ENCODE results near the gene CCDC81.

CCDC81 gene

DNA sequence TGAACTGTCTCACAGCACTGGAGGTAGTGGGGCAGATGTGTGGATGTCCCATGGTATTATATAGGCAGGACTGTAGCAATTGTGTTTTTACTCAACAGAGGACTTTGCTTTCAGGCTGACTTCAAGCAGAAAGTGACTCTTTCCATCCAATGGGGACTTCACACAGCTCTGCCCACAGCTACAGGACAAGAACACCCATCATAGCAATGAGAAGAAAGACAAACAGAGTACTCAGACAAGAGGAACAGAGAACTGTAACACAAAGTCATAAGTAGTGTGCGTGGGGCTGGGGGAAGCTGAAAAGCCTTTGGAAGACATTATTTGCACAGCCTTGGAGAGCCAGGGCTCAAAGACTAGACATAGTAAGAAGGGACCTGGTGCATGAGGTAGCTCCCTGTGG is 70.3 kb downstream of the CCDC81 start:
- Histone ChIP-seq H3K4me2 (ENCODE audit: low read length) (no peak overlapping the region), H3K9ac (no peak overlapping the region), H3K27me3 (ENCODE audit: control insufficient read depth, insufficient read depth, low read length) (no peaks in the 10 kb centered on the region), H3K79me2 (no peaks in the 10 kb centered on the region), H3K27ac (no peak overlapping the region), H3K4me3 (ENCODE audit: low read depth, low read length) (no peak overlapping the region), H3K36me3 (ENCODE audit: control insufficient read depth, insufficient read depth, low read length) (no peaks in the 10 kb centered on the region), H3K4me1 (no peaks in the 10 kb centered on the region), H3K9me3 (ENCODE audit: control insufficient read depth, low read length) (no peaks in the 10 kb centered on the region), H2AFZ (no peak overlapping the region)
- TF ChIP-seq, protein P1, sequence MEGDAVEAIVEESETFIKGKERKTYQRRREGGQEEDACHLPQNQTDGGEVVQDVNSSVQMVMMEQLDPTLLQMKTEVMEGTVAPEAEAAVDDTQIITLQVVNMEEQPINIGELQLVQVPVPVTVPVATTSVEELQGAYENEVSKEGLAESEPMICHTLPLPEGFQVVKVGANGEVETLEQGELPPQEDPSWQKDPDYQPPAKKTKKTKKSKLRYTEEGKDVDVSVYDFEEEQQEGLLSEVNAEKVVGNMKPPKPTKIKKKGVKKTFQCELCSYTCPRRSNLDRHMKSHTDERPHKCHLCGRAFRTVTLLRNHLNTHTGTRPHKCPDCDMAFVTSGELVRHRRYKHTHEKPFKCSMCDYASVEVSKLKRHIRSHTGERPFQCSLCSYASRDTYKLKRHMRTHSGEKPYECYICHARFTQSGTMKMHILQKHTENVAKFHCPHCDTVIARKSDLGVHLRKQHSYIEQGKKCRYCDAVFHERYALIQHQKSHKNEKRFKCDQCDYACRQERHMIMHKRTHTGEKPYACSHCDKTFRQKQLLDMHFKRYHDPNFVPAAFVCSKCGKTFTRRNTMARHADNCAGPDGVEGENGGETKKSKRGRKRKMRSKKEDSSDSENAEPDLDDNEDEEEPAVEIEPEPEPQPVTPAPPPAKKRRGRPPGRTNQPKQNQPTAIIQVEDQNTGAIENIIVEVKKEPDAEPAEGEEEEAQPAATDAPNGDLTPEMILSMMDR (IDR thresholded peaks at IDR 0.05) = no peak

DNA sequence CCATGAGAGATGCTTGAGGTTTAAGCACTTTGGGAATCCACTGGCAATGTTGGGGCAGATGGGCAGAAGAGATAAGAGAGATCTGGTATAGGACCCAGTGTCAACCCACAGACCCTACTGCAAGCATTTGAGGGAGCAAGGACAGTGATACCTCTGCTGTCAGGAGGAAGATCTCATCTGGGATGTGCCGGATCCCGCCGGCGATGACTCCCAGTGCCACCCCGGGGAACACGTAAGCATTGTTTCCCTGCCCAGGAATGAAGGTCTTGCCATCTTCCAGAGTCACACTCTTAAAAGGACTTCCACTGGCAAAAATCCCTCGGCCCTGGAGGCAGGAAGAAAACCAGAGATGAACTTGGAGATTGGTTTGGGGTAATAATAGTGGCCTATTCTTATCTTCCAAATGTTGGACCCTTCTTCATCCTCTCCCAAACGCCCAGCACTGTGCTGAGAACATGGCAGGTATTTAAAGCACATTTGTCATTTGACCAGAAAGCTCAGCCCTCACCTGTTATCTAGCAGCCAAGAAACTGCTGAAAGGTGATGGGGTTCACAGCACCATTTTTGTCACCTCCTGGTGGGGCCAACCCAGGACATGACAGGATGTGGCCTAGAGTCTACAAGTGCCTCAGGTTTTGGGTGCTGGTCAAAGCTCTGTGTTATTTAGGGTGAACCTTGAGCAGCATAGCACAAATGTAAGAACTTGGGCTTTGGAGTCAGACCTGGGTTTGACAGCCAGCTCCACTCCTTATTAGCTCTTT is 71.7 kb downstream of the CCDC81 start:
- Histone ChIP-seq H3K79me2 (no peaks in the 10 kb centered on the region), H3K4me2 (ENCODE audit: low read length) (no peak overlapping the region), H3K4me3 (ENCODE audit: low read depth, low read length) (no peak overlapping the region), H3K27ac (no peak overlapping the region), H3K9me3 (ENCODE audit: control insufficient read depth, low read length) (no peaks in the 10 kb centered on the region), H3K27me3 (ENCODE audit: control insufficient read depth, insufficient read depth, low read length) (no peaks in the 10 kb centered on the region), H2AFZ (no peak overlapping the region), H3K36me3 (ENCODE audit: control insufficient read depth, insufficient read depth, low read length) (no peaks in the 10 kb centered on the region), H3K9ac (no peak overlapping the region), H3K4me1 (no peaks in the 10 kb centered on the region)
- TF ChIP-seq, protein P1 (IDR thresholded peaks at IDR 0.05) = no peak

DNA sequence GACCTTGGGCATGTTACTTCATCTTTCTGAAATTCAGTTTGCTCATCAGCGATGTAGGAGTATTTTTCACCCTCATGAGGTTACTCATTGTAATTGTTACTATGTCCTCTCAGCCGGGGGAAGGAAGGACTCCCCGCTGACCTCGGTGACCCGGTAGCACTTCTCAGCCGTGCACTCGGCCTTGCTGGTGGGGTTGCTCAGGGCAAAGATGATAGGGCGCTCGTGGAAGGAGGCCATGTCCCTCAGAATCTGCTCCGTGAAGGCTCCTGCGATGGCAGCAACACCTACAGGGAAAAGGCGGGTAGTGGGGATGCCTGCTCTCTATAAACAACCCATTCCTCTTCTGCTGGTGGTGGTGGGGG is 72.2 kb downstream of the CCDC81 start:
- Histone ChIP-seq H2AFZ (no peak overlapping the region), H3K79me2 (no peaks in the 10 kb centered on the region), H3K9ac (no peak overlapping the region), H3K4me3 (ENCODE audit: low read depth, low read length) (no peak overlapping the region), H3K4me2 (ENCODE audit: low read length) (no peak overlapping the region), H3K9me3 (ENCODE audit: control insufficient read depth, low read length) (no peaks in the 10 kb centered on the region), H3K4me1 (no peaks in the 10 kb centered on the region), H3K36me3 (ENCODE audit: control insufficient read depth, insufficient read depth, low read length) (no peaks in the 10 kb centered on the region), H3K27ac (no peak overlapping the region), H3K27me3 (ENCODE audit: control insufficient read depth, insufficient read depth, low read length) (no peaks in the 10 kb centered on the region)
- TF ChIP-seq, protein P1 (IDR thresholded peaks at IDR 0.05) = no peak

DNA sequence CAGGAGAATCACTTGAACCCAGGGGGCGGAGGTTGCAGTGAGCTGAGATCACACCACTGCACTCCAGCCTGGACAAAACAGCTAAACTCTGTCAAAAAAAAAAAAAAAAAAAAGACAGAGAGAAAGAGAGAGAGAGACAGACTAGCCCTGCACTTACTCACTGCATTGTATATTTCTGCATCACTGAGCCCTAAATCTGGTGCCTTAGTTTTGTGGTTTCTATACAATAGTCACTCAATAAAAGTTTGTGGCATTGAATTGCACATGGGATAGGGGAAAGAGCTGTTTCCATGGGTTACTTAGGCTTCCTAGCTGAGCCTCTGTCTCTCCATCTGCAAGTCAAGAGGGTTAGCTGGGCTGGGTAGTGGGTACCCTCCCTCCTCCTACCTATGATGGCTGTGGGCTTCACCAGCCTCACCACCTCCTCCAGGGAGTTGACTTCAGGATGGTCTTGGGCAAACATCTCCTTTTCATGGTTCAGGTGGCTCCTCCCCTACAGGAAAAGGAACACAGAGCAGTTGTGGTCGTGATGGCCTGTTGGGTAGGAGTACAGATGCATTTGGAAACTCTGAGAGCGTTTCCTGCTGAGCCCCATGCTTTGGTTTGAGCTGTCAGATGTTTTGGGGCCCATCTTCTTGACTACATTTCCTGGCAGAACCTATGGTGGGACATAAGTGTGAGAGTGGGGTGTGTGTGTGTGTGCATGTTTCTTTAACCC is 73.2 kb downstream of the CCDC81 start:
- H3K4me3 ChIP-seq (ENCODE audit: low read depth, low read length) = no peak overlapping the region
- no peaks in the 10 kb centered on the region for H3K9me3 ChIP-seq (ENCODE audit: control insufficient read depth, low read length)
- H3K4me1 ChIP-seq = no peaks in the 10 kb centered on the region
- H3K27ac ChIP-seq = no peak overlapping the region
- H3K36me3 ChIP-seq (ENCODE audit: control insufficient read depth, insufficient read depth, low read length) = no peaks in the 10 kb centered on the region
- H3K79me2 ChIP-seq = no peaks in the 10 kb centered on the region
- no peak overlapping the region for H2AFZ ChIP-seq
- H3K27me3 ChIP-seq (ENCODE audit: control insufficient read depth, insufficient read depth, low read length) = no peaks in the 10 kb centered on the region
- H3K4me2 ChIP-seq (ENCODE audit: low read length) = no peak overlapping the region
- H3K9ac ChIP-seq = no peak overlapping the region
- TF ChIP-seq, protein P1 (IDR thresholded peaks at IDR 0.05) = no peak
